ENCODE measurements around the gene MPP1.

MPP1 gene

DNA sequence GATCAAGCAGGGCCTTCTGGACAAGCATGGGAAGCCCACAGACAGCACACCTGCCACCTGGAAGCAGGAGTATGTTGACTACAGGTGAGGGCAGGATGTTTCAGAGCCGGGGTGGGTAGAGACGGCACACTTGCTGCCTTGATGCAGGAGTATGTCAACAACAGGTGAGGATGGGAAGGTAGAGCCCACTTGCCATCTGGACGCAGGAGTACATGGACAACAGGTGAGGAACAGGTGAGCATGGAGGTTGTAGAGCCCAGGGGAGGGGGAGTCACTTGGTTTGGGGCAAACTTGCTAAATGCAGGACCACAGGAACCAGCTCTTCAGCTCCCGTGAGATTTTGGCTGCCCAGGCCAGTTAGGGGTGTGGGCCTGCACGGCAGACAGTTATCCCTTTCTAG is 30.7 kb downstream of the MPP1 start:
- no peak for DNase-seq

DNA sequence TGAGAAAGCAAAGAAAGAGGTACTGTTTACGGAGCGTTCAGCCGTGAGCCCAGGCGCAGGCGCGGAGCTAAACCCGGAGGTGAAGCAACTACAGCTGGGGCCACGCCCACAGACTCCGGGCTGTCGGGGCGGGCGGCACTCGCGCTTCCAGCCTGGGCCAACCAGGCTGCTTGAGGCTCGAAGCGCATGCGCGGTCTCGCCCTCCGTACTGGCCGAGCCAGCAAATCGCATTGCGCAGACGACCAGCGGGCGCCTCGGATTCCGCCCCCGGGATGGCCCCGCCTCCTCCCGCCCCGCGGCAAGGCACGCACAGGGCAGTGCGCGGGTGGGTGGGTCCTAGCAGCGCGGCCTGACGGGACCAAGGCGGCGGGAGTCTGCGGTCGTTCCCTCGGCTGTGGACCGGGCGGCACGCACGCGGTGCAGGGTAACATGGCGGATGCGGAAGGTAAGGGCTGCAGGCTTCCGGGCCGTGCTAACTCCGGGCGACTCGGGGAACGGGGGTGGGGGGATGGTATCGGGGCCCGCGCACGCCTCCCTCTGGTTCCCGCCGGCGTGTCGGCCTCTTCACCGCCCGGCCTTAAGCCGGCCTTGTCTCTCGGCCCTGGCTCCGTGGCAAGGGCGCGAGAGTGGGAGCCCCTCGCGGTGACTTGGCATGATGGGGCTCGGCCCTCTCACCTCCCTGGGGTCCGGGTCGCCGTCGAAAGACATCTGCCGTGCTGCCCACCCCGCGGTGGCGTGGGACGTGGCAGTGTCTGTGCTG is 42.6 kb downstream of the MPP1 start, which contains the start of gene DKC1:
Gene DKC1 (plus strand): TSS at position 328 of the 760 bp plus-strand sequence. CDS start 102 bp downstream, at position 430.
- DNase-seq, result peak; percentile 95

- peak; percentile 72 for DNase-seq
These were observed 43.2 kb downstream of the MPP1 start for GRCh38 chrX:154761977-154762536.

GRCh38 chrX:154758696-154759095 is 46.6 kb downstream of the MPP1 start:
- DNase-seq, result no peak

DNA sequence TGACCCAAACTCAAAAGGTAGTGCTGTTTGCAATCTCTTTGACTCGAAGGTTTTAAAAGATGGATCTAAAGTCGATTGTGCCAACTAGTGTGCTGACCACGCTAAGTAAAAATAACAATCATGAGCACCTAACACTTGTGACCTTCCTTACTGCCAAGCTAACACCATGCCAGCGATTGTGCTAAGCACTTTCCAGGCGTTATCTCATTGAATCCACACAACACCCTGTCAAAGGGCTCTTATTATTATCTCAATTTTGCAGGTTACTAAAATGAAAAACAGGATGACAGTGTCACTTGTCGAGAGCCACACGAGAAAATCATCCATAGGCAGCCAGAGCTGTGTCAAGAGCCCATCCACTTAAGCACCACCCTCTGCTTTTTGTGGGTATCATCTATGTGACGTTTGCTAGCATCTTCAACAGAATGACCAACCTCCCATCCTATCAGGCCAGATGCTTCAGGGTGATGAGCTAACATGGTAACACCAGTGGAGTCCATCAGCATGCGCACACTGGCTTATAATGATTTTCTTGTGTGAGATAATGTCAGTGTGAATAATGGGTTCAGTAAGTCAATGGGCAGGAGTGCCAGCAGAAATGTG is 53.5 kb downstream of the MPP1 start:
- DNase-seq, result peak; percentile 97

- no peak for DNase-seq
These were observed 54.0 kb downstream of the MPP1 start for GRCh38 chrX:154751203-154751668.

DNA sequence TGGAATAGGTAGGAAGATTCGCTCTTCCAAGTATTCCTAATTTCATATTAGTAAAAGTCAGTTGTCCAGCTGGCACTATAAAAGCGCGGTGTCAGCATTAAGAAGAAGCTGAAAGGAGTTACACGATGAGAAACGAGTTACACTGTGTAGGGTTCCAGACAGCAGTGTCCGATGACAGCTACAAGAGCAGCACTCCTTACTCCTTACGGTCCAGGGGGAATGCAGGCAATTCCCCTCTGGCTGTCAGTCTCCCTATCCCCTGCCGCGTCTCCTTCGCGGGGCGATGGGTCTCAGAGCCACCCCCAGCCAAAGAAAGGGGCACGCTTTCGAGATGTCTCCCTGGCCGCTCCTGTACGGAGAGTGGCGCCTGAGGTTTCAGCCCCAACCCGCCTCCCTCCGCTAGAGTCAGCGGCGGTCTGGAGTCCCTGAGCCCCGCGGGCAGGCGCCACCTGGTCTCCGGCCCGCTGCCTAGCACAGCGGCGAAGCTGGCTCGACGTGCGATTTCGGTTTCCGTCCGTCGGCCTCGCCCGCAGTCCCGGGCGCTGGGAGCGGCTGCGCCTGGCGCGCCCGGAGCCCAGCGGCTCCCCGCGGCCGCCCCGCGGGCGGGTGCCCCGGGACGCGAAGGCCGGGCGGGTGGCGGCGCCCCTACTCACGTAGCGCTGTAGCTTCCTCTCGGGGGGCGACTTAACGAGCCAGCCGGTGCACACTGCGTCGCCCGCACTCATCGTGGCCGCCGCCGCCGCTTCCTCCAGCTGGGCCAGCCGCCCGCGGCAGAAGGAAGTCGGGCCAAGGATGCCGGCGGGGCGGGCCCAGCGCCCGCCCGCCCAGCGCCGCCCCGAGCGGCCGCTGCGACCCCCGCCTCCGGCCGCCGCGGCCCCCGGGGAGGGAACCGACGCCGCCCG is 54.7 kb downstream of the MPP1 start, which contains the start of gene GAB3:
Gene GAB3 (minus strand): TSS at position 777 of the 902 bp plus-strand sequence. CDS start 52 bp downstream, at position 725.
- no peak for DNase-seq

DNA sequence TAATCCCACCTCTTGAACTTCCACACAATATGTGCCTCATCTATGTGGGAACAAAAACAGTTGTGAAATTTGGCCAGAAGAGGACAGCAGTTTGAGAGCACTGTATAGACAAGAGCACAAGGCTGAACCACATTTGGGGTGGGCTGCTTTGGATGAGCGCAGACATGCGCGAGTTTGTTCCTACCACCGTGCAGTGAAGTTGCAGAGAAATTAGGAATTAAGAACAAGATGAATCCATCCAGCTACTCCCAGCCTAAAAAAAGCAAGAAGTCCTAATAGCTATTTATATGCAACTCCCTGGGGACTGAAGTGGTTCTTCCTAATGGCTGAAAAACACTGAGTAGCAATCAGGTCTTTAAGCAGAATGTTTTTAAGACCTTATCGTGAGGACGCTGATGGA is 55.4 kb downstream of the MPP1 start:
- peak; percentile 51 for DNase-seq

- DNase-seq, result peak; percentile 83
These were observed 56.5 kb downstream of the MPP1 start for GRCh38 chrX:154748712-154749339.

GRCh38 chrX:154742613-154743012 is 62.7 kb downstream of the MPP1 start:
- peak; percentile 51 for DNase-seq

GRCh38 chrX:154739952-154740465 is 65.3 kb downstream of the MPP1 start:
- DNase-seq, result peak; percentile 53

DNA sequence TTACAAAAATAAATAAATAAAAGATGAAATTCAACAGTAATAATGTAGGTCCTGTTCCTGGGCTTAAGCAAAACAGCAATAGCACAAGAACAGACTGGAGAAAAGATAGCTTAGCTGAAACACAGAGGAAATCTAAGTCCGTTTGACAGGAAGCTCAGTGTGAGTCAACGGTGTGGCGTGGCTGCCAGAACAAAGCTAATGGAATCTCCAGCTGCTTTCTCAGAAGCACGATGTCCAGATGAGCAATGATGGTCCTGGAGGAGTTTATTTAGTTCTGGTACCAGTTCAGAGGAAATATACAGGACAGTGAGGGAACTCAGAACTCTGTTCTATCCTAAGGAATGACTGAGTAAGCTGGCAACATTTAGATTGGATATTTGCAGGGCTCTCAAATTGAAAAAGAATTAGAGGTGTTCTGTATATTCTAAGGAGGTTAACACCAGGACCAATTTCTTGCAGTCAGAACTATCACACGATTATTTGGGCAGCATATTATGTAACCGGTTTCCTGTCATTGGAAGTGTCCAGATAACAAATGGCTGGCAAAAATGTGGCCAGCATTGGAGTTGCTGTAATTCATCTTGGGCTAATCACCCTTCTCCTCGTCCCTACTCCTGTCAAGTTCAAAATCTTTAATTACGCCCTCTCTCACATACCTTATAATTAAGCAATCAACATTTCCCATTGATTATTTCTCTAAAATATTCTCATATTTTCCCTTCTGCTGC is 67.1 kb downstream of the MPP1 start:
- peak; percentile 30 for DNase-seq

- DNase-seq, result peak; percentile 65
These were observed 68.1 kb downstream of the MPP1 start for GRCh38 chrX:154737136-154737535.

- DNase-seq, result no peak
These were observed 69.4 kb downstream of the MPP1 start for GRCh38 chrX:154735695-154736393.

DNA sequence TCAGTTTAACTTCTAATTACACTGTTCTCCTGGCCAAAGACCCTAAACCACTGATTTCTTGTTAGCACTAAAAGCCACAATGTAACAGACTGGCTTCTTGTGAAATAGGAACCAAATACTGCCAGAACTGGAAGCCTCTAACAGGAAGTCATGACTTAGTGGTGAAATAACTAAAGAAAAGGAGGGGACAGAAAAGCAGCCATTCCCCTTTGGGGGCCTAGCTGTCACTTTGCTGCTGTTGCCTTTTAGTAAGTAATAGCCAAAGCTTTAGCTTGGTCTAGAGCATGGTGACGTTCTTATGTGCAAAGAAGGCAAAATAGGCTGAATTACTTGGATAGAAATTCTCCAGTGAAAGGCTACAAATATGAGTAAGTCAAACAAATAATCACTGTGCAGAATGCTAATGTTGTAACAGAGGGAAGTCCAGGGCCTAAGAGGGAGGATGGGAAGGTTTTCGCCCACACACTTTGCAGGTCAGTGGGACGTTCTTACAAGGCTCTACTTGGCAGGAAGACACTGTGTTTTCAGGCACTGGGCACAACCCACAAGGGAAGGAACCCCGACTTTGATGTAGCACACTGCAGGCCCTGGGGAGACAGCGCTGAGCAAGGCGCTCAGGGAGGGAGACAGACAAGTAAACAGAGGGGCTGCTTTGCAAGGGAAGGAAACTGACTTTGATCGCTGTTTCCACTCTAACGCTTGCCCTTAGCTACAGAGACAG is 71.1 kb downstream of the MPP1 start:
- peak; percentile 14 for DNase-seq

GRCh38 chrX:154733066-154733425 is 72.2 kb downstream of the MPP1 start:
- DNase-seq, result no peak

DNA sequence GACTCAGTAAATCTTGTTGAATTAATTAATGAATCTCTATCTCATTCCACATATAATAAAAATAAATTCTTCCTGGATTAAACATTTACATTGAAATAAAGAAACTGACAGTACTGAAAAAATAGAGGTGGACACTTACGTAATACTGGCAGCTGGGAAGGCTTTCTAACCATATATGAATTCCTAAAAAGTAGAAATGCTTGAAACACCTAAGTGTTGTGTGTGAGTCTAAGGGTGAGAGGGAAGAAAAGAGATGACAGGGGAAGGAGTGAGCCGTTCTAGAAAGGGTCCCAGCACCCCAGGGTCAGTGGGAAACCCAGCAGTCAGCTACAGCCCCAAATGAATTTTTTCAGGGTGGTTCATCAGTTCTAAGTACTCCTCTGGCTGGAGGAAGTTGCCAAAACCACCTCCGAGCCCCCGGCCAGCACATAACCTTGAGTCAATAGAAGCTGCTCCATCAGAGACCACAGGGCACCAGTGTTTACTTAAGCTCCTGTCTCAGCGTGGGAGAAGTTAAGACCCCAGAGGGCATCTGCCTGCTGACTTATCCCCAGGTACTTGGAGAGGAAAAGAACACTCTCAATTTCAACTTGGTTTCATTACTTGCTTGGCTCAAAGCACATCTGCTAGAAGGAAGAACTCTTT is 72.7 kb downstream of the MPP1 start:
- DNase-seq, result no peak

DNA sequence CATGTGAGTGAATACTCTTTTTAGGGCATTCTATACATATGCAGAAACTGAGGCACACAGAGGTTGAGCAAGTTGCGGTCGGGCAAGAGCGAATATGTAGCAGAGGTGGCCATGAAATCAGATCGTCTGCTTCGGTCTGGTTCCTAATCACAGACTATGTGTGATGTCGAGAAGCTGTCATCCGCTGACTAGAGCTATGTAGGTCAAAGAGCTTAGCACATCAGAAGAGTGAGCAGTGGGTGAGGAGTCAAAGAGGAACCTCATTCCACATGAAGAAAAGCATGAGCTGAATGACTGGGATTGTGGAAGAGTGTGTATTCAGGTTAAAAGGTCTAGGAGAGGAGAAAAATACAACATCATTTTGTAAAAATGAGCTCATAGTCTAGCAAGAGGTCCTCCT is 73.4 kb downstream of the MPP1 start:
- DNase-seq, result no peak

GRCh38 chrX:154731184-154731583 is 74.1 kb downstream of the MPP1 start:
- DNase-seq, result no peak

Data from hematopoietic multipotent progenitor cell treated with erythropoietin and hydrocortisone succinate and interleukin-3 and kit ligand, for 8 days (in vitro differentiated cells).